Right cardiac atrium (tissue), 5 donors: ENCODE data around the gene PHF13. TPM values are rescaled to one million over a fixed set of nuclear protein-coding genes. Genes with fewer than 3 reads are reported as not detected.

ENCODE experiments used
- ATAC-seq, 2 donors: fragments of 200-7000 bp; cut with Tn5 transposase; one replicate each; pipeline versions ENCODE4 v1.8.0 to v1.9.1; 2020; ENCODE audit warnings: moderate library complexity in 2 of 2, mild to moderate bottlenecking in 1 of 2
- DNase-seq, 3 donors: peaks; one replicate each; pipeline ENCODE4 v3.0.0-alpha.2; 2020
- H3K27ac ChIP-seq: one replicate; pipeline ENCODE4 v1.5.1; 2013; ENCODE audit warnings: mild to moderate bottlenecking, low read length, control low read depth, moderate library complexity
- H3K27me3 ChIP-seq: one replicate; pipeline ENCODE4 v1.6.1; 2013; ENCODE audit not compliant: control insufficient read depth, insufficient read depth
- H3K4me1 ChIP-seq: one replicate; pipeline ENCODE4 v1.6.1; 2013; ENCODE audit warnings: low read length; ENCODE audit not compliant: control insufficient read depth, insufficient read depth
- H3K4me3 ChIP-seq: one replicate; pipeline ENCODE4 v1.5.1; 2013; ENCODE audit warnings: low read length, control low read depth
- H3K9me3 ChIP-seq: one replicate; pipeline ENCODE4 v1.6.1; 2013; ENCODE audit warnings: low read length; ENCODE audit not compliant: control insufficient read depth
- WGBS: extraction: QIAGEN DNeasy Blood & Tissue Kit; methylation state at CpG from one replicate; pipeline ENCODE4 v1.1.7; 2013; 5-methylcytosine and 5-hydroxymethylcytosine counted together
- intact Hi-C, 4 donors: fragments of 100-400 bp; cut with DNase I; formaldehyde crosslinking; loops; one replicate each; pipeline versions ENCODE4 v1.11.0 to v1.14.0; 2022 to 2023
- polyA plus RNA-seq: library from polyadenylated mRNA; stranded (reverse); fragments of 200-250 nt; gene quantifications from one replicate; pipeline ENCODE4 v1.2.3, GENCODE V29; 2013
- total RNA-seq, 4 donors: library from RNA; stranded (reverse); fragmentation: NEBNext Ultra II Directional; extraction: Animal tissue kit (Norgen Biotek cat#: 25700); gene quantifications; one replicate each; pipeline ENCODE4 v1.2.1, GENCODE V29; 2021
- donor health status: healthy with polysubstance abuse.
- donor health status: DM: no; HTN: yes; CAD: no.
- donor health status: DM: no; HTN: no; CAD: no.
- donor health status: DM: no; HTN: yes; CAD: no; lungs with severe emphysema.
- donor health status: DM: yes; HTN: yes; CAD: no.

Gene PHF13
- total and polyA plus RNA-seq, 5 donors, result 4.8 to 9.7 (median 6.7) TPM

- H3K4me1 ChIP-seq, result peaks cover 11% of the 10 kb centered on the region
- DNase-seq (peak; percentile 78 to 87 (median 86)), ATAC-seq (peak; percentile 39 to 62)
- intact Hi-C loops, result no loop called here
- H3K4me3 ChIP-seq, result peak overlapping the region; percentile 73
- WGBS, result under 1% methylated on average over 36 of the region's 36 CpGs
- H3K9me3 ChIP-seq, result no peaks in the 10 kb centered on the region
- H3K27ac ChIP-seq, result peak overlapping the region; percentile 94
- no peaks in the 10 kb centered on the region for H3K27me3 ChIP-seq
These were observed 10.2 kb upstream of the PHF13 start for GRCh38 chr1:6603238-6603914.

- Histone ChIP-seq H3K9me3 (no peaks in the 10 kb centered on the region), H3K4me1 (peaks cover 11% of the 10 kb centered on the region), H3K27ac (peak overlapping the region; percentile 94), H3K27me3 (no peaks in the 10 kb centered on the region), H3K4me3 (peak overlapping the region; percentile 73)
- 10% methylated on average over 19 of the region's 19 CpGs for WGBS
- intact Hi-C loops, result no loop called here
- DNase-seq, result peak; percentile 87 to 94 (median 91)
- ATAC-seq, result peak; percentile 46 to 56
These were observed 9.5 kb upstream of the PHF13 start for GRCh38 chr1:6603915-6604558.

GRCh38 chr1:6612641-6613360 lies 730 bp upstream of the PHF13 start:
- WGBS, result under 1% methylated on average over 67 of the region's 67 CpGs
- Histone ChIP-seq H3K9me3 (no peaks in the 10 kb centered on the region), H3K27me3 (no peaks in the 10 kb centered on the region), H3K27ac (peak overlapping the region; percentile 98), H3K4me3 (peak overlapping the region; percentile 99), H3K4me1 (no peaks in the 10 kb centered on the region)
- ATAC-seq, result peak; percentile 65 to 69
- intact Hi-C loops, result no loop called here
- DNase-seq, result peak in 2 of 3 donors; percentile 60 to 81

- intact Hi-C loops, result no loop called here
- Histone ChIP-seq H3K27ac (peak overlapping the region; percentile 95), H3K27me3 (no peaks in the 10 kb centered on the region), H3K4me1 (no peaks in the 10 kb centered on the region), H3K4me3 (peak overlapping the region; percentile 99), H3K9me3 (no peaks in the 10 kb centered on the region)
- ATAC-seq (peak; percentile 0 to 9), DNase-seq (peak; percentile 67 to 89 (median 87))
- 1% methylated on average over 117 of the region's 117 CpGs for WGBS
These were observed 743 bp downstream of the PHF13 start for GRCh38 chr1:6614019-6614928.

- peak overlapping the region; percentile 99 for H3K4me3 ChIP-seq
- no peak for ATAC-seq
- peak in 2 of 3 donors; percentile 67 to 74 for DNase-seq
- H3K27me3 ChIP-seq, result no peaks in the 10 kb centered on the region
- intact Hi-C loops, result no loop called here
- no peak overlapping the region for H3K27ac ChIP-seq
- no peaks in the 10 kb centered on the region for H3K4me1 ChIP-seq
- no peaks in the 10 kb centered on the region for H3K9me3 ChIP-seq
- WGBS, result 1% methylated on average over 81 of the region's 82 CpGs
These were observed 1.6 kb downstream of the PHF13 start for GRCh38 chr1:6614929-6615785.

GRCh38 chr1:6619045-6619444 lies 5.5 kb downstream of the PHF13 start:
- DNase-seq, result peak in 1 of 3 donors; percentile 3
- no peak for ATAC-seq
- H3K27me3 ChIP-seq, result no peaks in the 10 kb centered on the region
- intact Hi-C loops, result no loop called here
- no peak overlapping the region for H3K27ac ChIP-seq
- H3K9me3 ChIP-seq, result no peaks in the 10 kb centered on the region
- H3K4me3 ChIP-seq, result no peak overlapping the region
- 96% methylated on average over 4 of the region's 4 CpGs for WGBS
- no peaks in the 10 kb centered on the region for H3K4me1 ChIP-seq

GRCh38 chr1:6621429-6622391 lies 8.2 kb downstream of the PHF13 start:
- H3K4me3 ChIP-seq, result no peak overlapping the region
- peaks cover 2% of the 10 kb centered on the region for H3K4me1 ChIP-seq
- H3K27me3 ChIP-seq, result no peaks in the 10 kb centered on the region
- no peak overlapping the region for H3K27ac ChIP-seq
- peak in 1 of 3 donors; percentile 50 for DNase-seq
- H3K9me3 ChIP-seq, result no peaks in the 10 kb centered on the region
- WGBS, result 89% methylated on average over 41 of the region's 41 CpGs
- intact Hi-C loops, result no loop called here
- no peak for ATAC-seq

GRCh38 chr1:6622396-6623152 lies 9.0 kb downstream of the PHF13 start:
- no peak for ATAC-seq
- Histone ChIP-seq H3K9me3 (no peaks in the 10 kb centered on the region), H3K4me3 (no peak overlapping the region), H3K4me1 (peaks cover 2% of the 10 kb centered on the region), H3K27me3 (no peaks in the 10 kb centered on the region), H3K27ac (no peak overlapping the region)
- intact Hi-C loops, result no loop called here
- WGBS, result 85% methylated on average over 10 of the region's 10 CpGs
- DNase-seq, result peak in 1 of 3 donors; percentile 13
